Measurements from ENCODE around the gene AGPAT3.
"Not testable (repeated sequence)": the region's sequence is repeated elsewhere in the genome, so short reads cannot be mapped to it uniquely, and the experiment has no call there.

The AGPAT3 gene

GRCh38 chr21:43885721-43886120 lies 20.7 kb downstream of the AGPAT3 start:
- no peak for DNase-seq

GRCh38 chr21:43886565-43886964 lies 21.5 kb downstream of the AGPAT3 start:
- DNase-seq: no peak

- no peak for DNase-seq
Observed at GRCh38 chr21:43889069-43889468, 24.0 kb downstream of the AGPAT3 start.

- no peak for DNase-seq
Observed at GRCh38 chr21:43890042-43890441, 25.0 kb downstream of the AGPAT3 start.

GRCh38 chr21:43892334-43892733 lies 27.3 kb downstream of the AGPAT3 start:
- DNase-seq: no peak

GRCh38 chr21:43892984-43893535 lies 28.0 kb downstream of the AGPAT3 start:
- no peak for DNase-seq

- peak in 1 of 2 donors; percentile 47 for DNase-seq
Observed at GRCh38 chr21:43893536-43894205, 28.6 kb downstream of the AGPAT3 start.

GRCh38 chr21:43894206-43894577 lies 29.2 kb downstream of the AGPAT3 start:
- no peak for DNase-seq

- no peak for DNase-seq
Observed at GRCh38 chr21:43895196-43895595, 30.2 kb downstream of the AGPAT3 start.

GRCh38 chr21:43896696-43897299 lies 31.8 kb downstream of the AGPAT3 start:
- not testable (repeated sequence) for DNase-seq

GRCh38 chr21:43899307-43900077 lies 34.5 kb downstream of the AGPAT3 start:
- DNase-seq: no peak

GRCh38 chr21:43900078-43900385 lies 35.0 kb downstream of the AGPAT3 start:
- no peak for DNase-seq

- no peak for DNase-seq
Observed at GRCh38 chr21:43900690-43901089, 35.7 kb downstream of the AGPAT3 start.

GRCh38 chr21:43902441-43902840 lies 37.4 kb downstream of the AGPAT3 start:
- DNase-seq: no peak

GRCh38 chr21:43903451-43904091 lies 38.5 kb downstream of the AGPAT3 start:
- DNase-seq: no peak

GRCh38 chr21:43904331-43904781 lies 39.3 kb downstream of the AGPAT3 start:
- DNase-seq: no peak

- no peak for DNase-seq
Observed at GRCh38 chr21:43905726-43906455, 40.9 kb downstream of the AGPAT3 start.

- DNase-seq: no peak
Observed at GRCh38 chr21:43906585-43907370, 41.8 kb downstream of the AGPAT3 start.

GRCh38 chr21:43907751-43908150 lies 42.7 kb downstream of the AGPAT3 start:
- no peak for DNase-seq

GRCh38 chr21:43908167-43908566 lies 43.1 kb downstream of the AGPAT3 start:
- no peak for DNase-seq

- DNase-seq: no peak
Observed at GRCh38 chr21:43909741-43910400, 44.8 kb downstream of the AGPAT3 start.
